Endothelial cell of umbilical vein (primary cell): ENCODE measurements around the gene IFT88.

ENCODE experiments used
- CTCF ChIP-seq, 2 donors: IDR thresholded peaks; 1 replicate in 1 of 2; 2 replicates in 1 of 2; pipeline ENCODE4 v1.5.1; 2011; ENCODE audit warnings: low read length in 2 of 2, mild to moderate bottlenecking in 2 of 2, moderate library complexity in 2 of 2, control low read depth in 1 of 2, inconsistent platforms in 1 of 2, low read depth in 1 of 2; ENCODE audit not compliant: insufficient read depth in 1 of 2; ENCODE audit errors: extremely low read depth in 1 of 2
- EZH2 ChIP-seq: IDR thresholded peaks from 2 replicates; pipeline ENCODE4 v1.6.1; 2012; ENCODE audit warnings: borderline replicate concordance, low read depth, mild to moderate bottlenecking, moderate library complexity, low read length, inconsistent platforms; ENCODE audit not compliant: severe bottlenecking
- MAX ChIP-seq: IDR thresholded peaks from 2 replicates; pipeline ENCODE4 v1.6.1; 2011; ENCODE audit not compliant: insufficient read depth, insufficient read length

- no peak for TF ChIP-seq EZH2
- TF ChIP-seq CTCF (IDR thresholded peaks at IDR 0.05; ENCODE audit: extremely low read depth in 1 of 2, insufficient read depth in 1 of 2, low read depth in 1 of 2, low read length in 2 of 2) = no peak
- TF ChIP-seq MAX = no peak
Measured at GRCh38 chr13:20699715-20700114, 132.8 kb downstream of the IFT88 start.
